GM08714 (cell line): ENCODE results near the gene JMY.

Source experiments
- H3K4me3 ChIP-seq: fragments of 200-500 bp; sonication (Bioruptor generic); 2 replicates; pipeline ENCODE4 v1.5.1; 2014; ENCODE audit warnings: mild to moderate bottlenecking, low read length, inconsistent platforms
- ZNF274 ChIP-seq: IDR thresholded peaks from 2 replicates; pipeline ENCODE4 v1.6.1; 2012; ENCODE audit warnings: mild to moderate bottlenecking, low read depth, low read length

The JMY gene

DNA sequence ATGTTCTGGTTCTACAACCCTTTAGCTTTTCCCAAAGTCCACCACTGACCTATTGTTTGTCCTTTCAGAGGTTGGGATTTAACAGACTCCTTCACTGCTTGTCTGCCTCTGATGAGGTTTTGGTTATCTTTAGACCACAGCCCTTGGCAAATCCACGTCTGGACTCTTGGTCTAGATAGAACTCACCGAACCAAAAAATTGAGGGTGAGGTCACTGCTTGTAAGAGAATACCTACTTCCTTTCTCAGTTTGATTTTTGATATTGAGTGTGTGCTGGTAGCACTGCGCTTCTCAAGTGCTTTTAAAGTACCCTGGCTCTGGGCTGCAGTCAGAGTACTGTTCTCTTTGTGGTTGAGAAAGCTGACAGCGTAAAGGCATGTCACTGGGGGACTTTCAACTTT, 61.7 kb downstream of the JMY start:
- no peak for TF ChIP-seq ZNF274
- no peak overlapping the region for H3K4me3 ChIP-seq

DNA sequence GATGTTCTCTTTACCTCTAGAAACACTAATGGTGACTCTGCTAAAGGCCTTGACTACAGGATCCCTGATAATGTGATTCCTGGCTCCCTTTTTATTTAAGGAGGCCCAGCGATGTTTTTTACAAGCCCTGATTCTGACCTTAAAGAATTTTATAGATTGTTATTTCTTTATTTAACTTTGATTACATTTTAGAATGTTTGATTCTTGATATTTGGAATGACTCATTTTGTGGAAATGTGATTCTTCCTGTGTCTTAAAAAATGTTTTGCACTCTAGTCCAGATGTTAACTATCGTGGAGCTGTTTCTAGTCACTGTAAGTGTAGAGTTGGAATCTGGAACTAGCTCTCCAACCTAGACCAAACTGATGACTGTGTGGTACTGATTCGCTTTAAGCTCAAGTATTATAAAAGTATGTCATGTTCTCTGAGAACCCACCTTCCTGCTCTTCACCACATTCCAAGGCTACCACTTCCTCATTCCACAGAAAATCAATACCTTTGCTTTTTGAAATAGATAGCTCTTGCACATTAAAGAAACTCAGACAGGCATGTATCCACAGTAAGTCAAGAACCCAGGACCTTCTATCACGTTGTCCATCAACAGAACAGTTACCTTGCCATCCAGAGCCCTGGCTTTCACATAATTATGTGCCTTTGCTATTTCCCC, 65.2 kb downstream of the JMY start:
- no peak for TF ChIP-seq ZNF274

DNA sequence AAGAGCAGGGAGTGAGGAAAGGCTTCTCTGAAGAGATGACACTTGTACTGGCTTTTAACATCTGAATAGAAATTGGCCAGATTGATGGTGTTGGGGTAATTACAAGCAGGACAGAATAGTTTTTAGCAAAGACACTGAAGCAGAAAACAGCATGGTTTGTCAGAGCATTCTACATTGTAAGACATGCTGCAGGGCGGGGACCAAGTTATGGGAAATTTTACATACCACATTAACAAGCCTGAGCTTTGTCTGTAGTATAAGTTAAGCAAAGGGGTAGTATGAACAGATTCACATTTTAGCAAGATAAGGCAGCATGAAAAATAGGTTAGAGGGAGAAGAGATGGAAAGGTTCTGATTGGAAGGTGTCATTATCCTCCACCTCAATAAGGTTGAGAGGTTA, 66.5 kb downstream of the JMY start:
- TF ChIP-seq ZNF274 = no peak
- no peak overlapping the region for H3K4me3 ChIP-seq

More for the DNA sequence above, 65.2 kb downstream of the JMY start:
- no peak overlapping the region for H3K4me3 ChIP-seq

DNA sequence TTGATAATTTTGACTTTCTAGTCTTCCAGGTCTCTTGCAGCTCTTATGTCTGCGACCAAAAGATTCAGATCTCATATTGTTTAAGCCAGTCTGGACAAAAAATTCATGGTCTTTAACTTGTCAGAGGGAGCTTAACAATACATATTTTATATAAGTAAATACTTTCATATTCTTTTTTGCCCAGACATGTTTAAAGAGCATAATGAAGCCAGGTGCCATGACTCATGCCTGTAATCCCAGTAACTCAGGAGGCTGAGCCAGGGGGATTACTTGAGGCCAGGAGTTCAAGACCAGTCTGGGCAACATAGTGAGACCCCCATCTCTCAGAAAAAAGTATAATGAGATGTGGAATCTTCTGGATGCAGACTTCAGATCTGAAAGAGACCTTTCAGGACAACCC, 69.8 kb downstream of the JMY start:
- no peak for TF ChIP-seq ZNF274
- H3K4me3 ChIP-seq = no peak overlapping the region

DNA sequence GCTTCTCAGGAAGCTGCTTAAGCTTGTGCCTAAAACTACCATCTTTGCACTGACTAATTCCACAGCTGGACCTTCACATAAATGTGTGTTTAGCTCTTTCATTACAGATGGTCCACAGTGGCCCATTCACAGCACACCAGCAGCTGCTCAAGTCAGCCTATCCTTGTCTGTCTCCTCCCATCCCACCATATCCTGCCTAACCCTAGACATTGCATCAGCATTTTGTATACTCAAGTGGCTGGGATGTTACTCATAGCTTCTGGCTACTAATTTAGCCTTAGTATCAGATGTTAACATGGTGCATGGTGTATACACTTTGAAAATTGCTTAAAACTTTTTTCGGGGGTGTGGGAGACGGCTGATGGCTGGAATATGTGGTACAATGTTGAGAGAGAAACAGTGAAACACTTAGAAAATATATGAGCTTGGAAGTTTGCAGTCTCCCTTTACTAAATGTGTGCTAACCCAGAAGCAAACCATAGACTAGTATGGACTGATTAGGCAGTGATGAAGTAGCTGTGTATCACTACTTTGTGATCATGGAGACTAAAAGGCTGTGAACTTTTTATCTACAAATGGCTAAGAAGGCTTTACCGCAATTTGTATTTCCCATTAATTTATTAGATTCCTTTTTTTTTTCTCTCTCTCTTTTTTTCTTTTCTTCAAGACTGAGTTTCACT, 83.1 kb downstream of the JMY start:
- H3K4me3 ChIP-seq = no peak overlapping the region
- TF ChIP-seq ZNF274 = no peak

DNA sequence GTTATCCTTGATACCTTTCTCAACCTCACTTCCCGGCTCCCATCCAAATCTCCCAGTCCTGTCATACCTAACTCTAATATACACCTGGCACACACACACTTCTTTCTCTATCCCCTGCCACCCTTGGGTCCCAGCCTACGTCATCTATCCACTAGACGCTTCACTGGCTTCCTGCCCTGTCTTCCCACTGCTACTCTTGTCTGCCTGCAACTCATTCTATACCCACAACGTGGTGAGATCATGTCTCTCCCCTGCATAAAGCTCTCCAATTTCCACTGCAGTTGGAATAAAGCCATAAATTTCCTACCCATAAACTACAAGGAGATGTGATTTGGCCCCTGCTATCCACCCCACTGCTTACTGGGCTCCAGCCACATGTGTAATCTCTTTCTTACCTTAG, 93.5 kb downstream of the JMY start:
- no peak overlapping the region for H3K4me3 ChIP-seq
- TF ChIP-seq ZNF274 = no peak

DNA sequence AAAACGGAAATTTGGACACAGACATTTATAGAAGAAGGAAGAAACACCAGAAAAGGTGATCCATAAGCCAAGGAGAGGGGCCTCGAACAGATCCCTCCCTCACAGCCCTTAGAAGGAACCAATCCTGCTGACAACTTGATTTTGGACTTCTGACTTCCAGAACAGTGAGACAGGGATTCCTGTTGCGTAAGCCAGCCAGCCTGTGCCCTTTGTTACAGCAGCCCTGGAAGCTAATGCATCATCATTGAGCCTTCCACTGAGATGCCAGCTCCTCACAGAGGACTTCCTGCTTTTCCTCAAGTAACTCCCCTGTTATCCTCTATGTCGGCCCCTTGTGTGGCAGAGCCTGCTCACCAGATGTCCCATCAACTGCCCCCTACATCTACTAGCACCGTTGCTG, 94.1 kb downstream of the JMY start:
- TF ChIP-seq ZNF274 = no peak
- H3K4me3 ChIP-seq = no peak overlapping the region

DNA sequence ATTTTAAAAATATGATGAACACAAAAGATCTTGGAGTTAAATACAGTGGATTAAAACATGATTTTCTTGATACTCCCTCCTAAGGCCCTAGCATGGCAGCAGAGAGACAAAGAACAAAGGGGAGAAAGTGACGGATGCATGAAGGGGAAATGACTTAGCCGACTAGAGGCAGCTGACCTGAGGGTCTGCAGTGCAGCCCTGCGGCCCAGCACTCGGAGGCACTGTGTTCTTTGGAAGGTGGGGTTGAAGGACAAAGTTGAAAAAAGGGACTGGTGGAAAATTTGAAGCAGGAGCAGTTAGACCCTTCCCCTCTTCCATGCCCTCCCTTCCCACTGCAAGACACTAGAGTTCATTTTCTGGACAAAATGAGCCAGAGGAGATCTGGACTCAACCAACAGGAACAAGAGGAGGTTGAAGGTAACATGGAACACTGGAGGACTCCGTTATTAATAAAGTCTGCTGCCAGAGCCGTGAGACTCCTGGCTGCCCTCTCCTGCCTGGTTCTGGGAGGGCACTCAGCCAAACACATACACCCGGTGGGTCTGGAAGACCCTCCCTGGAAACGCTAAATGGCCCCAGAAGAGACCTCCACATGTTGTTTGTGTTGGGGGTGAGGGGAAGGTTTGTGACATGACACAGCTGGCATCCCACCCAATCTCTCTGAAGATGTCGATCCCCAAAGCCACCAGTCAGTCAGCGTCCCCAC, 98.1 kb downstream of the JMY start:
- no peak for TF ChIP-seq ZNF274
- no peak overlapping the region for H3K4me3 ChIP-seq

DNA sequence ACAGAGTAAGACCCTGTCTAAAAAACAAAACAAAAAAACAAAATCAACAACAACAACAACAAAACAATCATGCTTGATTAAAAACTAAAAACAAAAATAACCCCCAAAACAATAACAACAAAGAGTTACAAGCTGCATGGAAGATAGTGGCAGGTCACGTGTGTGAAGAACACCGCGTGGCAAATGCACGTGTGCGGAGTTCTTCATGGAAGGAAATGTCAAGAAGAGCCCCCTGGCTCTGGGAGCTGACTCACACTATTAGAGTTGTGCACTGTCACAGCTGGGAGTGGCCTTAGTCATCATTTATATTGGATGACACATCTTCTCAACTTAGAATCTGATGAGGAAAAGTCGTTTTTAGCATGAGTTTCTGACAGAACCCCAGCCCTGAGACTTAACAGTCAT, 110.5 kb downstream of the JMY start:
- no peak for TF ChIP-seq ZNF274
- H3K4me3 ChIP-seq = no peak overlapping the region

DNA sequence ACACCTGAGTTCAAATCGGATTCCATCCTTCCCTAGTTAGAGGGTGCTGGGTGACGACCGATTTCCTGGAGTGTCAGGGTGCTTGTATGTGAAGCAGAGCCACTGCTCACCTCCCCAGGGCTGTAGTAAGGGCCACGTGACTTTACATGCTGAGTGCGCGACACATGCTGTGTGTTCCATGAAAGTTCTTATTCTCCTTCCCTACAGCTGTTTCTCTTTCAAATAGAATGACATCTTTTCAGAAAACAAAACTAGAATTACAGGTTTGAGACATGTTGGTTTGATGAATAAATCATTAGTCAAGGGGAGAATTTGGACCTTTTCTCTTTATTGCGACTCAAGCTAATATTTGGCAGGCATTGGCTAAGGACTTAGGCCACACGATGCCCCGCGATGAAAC, 113.1 kb downstream of the JMY start:
- no peak for TF ChIP-seq ZNF274
- H3K4me3 ChIP-seq = no peak overlapping the region

DNA sequence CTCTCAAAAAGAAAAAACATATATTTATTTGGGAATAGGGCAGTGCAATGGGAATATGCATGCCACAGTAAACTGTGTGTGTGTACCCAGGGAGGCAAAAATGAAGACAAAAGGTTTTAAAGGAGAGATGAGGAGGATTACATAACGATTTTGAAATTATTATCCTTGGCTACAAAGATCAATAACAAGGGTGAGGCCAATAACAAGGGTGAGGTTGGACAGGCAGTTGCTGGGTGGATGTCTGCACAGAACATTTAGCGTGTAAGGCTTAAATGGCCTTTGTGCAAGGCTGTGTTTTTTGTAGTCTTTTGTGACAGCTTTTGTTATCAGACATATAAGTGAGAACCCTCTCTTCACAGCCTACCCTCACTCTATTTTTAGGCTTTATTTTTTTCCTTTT, 114.0 kb downstream of the JMY start:
- no peak overlapping the region for H3K4me3 ChIP-seq
- TF ChIP-seq ZNF274 = no peak

DNA sequence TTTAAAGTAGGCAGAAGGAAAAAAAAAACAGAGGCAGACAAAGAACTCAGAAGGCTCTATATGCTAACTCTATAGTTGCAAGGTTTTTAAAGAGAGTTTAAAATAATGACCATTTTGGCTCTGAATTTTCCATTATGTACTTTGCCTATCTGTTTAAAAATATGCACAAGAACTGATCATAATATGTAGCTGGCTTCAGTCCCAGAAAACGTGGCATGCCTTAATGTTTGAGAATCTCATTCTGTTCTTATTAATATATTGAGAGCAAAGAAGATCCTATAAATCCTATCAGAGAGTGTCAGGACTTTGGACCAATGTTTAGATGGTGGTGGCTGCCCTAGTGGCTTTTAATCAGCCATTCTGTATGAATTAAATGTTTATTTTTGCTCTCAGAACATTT, 121.5 kb downstream of the JMY start:
- no peak for TF ChIP-seq ZNF274
- no peak overlapping the region for H3K4me3 ChIP-seq
